ENCODE data around the gene FURIN. TPM values are rescaled to one million over a fixed set of nuclear protein-coding genes. Genes with fewer than 3 reads are reported as not detected.
"Not testable (repeated sequence)": the region's sequence is repeated elsewhere in the genome, so short reads cannot be mapped to it uniquely, and the experiment has no call there.

Gene FURIN
- total and polyA plus RNA-seq, 4 donors: 57.1 to 159 (median 92.1) TPM

DNA sequence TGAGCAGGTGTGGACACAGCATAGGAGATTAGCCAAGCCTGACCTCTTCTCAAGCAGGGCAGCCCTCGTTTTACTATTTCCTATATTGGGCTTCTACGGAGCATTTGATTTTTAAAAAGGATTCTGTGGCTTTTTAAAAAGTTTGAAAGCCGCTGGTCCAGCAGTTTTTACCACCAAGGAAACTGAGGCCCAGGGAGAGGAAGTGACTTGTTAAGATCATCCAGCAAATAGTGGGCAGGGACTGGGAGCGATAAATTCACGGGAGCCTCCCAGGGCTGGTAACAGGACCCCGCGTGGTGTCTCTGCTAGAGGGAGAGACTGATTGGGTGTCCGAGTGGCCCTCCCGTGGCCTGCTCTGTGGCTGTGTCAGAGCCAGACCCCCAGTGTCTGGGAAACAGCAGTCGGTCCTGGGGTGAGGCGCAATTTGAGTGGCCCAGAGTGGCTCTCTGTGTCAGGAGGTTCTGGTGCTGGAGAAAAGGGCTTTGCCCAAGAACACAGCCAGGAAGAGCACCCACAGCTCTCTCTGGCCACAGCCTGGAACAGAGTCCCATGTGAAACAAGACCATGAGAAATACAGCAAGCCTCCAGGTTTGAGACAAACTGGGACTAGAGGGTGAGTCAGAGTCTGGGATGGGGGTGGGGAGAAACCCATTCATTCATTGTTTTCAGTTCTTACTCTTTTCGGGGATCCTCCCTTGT lies 4.2 kb downstream of the FURIN start:
- Histone ChIP-seq H3K27me3 (ENCODE audit: control insufficient read depth in 3 of 3, insufficient read depth in 3 of 3, low read length in 2 of 3) (no peaks in the 10 kb centered on the region), H3K27ac (ENCODE audit: low read depth in 1 of 2, low read length in 1 of 2) (peak overlapping the region; percentile 97 to 99), H3K4me1 (ENCODE audit: control insufficient read depth in 5 of 5, insufficient read depth in 5 of 5, low read length in 5 of 5) (peaks cover 0 to 46% (median 27%) of the 10 kb centered on the region in 5 donors), H3K36me3 (ENCODE audit: control insufficient read depth in 4 of 4, insufficient read depth in 4 of 4, low read length in 4 of 4) (peaks cover 5 to 24% (median 9%) of the 10 kb centered on the region in 4 donors), H3K4me3 (peak overlapping the region; percentile 81), H3K9ac (ENCODE audit: insufficient read depth in 1 of 2, low read length in 2 of 2) (peak overlapping the region; percentile 56 to 76), H3K9me3 (ENCODE audit: control insufficient read depth in 4 of 4, insufficient read depth in 3 of 4, low read length in 3 of 4) (no peaks in the 10 kb centered on the region)
- 17 to 39% methylated on average over 12 of the region's 12 CpGs for WGBS, 2 donors
- no peak for TF ChIP-seq CTCF (IDR thresholded peaks at IDR 0.05; ENCODE audit: control extremely low read depth, extremely low read depth)
- DNase-seq (peak; percentile 10 to 38 (median 23)), ATAC-seq (ENCODE audit: insufficient read depth, low FRiP score) (no peak)

- Histone ChIP-seq H3K9me3 (ENCODE audit: control insufficient read depth in 4 of 4, insufficient read depth in 3 of 4, low read length in 3 of 4) (no peaks in the 10 kb centered on the region), H3K27ac (ENCODE audit: low read depth in 1 of 2, low read length in 1 of 2) (peak overlapping the region in 1 of 2 donors; percentile 43), H3K4me3 (no peak overlapping the region), H3K9ac (ENCODE audit: insufficient read depth in 1 of 2, low read length in 2 of 2) (no peak overlapping the region), H3K36me3 (ENCODE audit: control insufficient read depth in 4 of 4, insufficient read depth in 4 of 4, low read length in 4 of 4) (peaks cover 10 to 32% (median 14%) of the 10 kb centered on the region in 4 donors), H3K4me1 (ENCODE audit: control insufficient read depth in 5 of 5, insufficient read depth in 5 of 5, low read length in 5 of 5) (peaks cover 0 to 46% (median 22%) of the 10 kb centered on the region in 5 donors), H3K27me3 (ENCODE audit: control insufficient read depth in 3 of 3, insufficient read depth in 3 of 3, low read length in 2 of 3) (no peaks in the 10 kb centered on the region)
- no peak for TF ChIP-seq CTCF (IDR thresholded peaks at IDR 0.05; ENCODE audit: control extremely low read depth, extremely low read depth)
- WGBS, 2 donors: 63% methylated on average over 6 of the region's 6 CpGs
- DNase-seq (no peak), ATAC-seq (ENCODE audit: insufficient read depth, low FRiP score) (no peak)
These were observed 5.2 kb downstream of the FURIN start for GRCh38 chr15:90873488-90873997.

DNA sequence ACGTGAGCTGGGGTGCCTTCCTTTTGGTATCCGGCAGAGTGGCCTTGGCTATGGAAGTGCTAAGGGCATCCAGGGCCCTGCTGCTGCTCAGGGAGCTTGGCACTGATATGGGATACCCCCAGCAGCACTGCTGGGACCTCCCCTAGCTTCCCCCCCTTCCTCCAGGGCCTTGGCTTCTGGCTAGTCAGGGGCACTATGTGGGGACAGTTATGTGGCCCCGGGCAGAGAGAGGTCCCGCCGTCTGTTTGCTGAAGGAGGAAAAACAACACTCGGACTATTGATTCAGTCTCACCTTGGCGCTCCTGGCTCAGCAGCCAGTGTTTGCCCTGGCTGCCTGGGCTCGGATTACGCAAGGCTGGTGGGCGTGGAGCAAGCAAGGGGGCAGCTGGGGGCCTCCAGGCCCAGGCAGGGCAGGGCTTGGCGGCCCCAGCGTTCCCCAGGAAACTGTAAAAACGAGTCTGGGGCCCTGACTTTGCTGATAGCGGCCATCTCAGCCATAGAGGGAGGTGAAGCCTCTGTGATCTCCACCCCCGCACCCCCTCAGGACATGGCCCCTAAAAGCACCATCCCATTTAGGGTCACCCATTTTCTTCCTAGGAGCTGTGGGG lies 5.7 kb downstream of the FURIN start:
- 26 to 43% methylated on average over 15 of the region's 15 CpGs for WGBS, 2 donors
- peaks cover 0 to 44% (median 18%) of the 10 kb centered on the region in 5 donors for H3K4me1 ChIP-seq (ENCODE audit: control insufficient read depth in 5 of 5, insufficient read depth in 5 of 5, low read length in 5 of 5)
- no peaks in the 10 kb centered on the region for H3K27me3 ChIP-seq (ENCODE audit: control insufficient read depth in 3 of 3, insufficient read depth in 3 of 3, low read length in 2 of 3)
- no peak overlapping the region for H3K9ac ChIP-seq (ENCODE audit: insufficient read depth in 1 of 2, low read length in 2 of 2)
- no peaks in the 10 kb centered on the region for H3K9me3 ChIP-seq (ENCODE audit: control insufficient read depth in 4 of 4, insufficient read depth in 3 of 4, low read length in 3 of 4)
- no peak overlapping the region for H3K4me3 ChIP-seq
- peaks cover 10 to 36% (median 15%) of the 10 kb centered on the region in 4 donors for H3K36me3 ChIP-seq (ENCODE audit: control insufficient read depth in 4 of 4, insufficient read depth in 4 of 4, low read length in 4 of 4)
- ATAC-seq (ENCODE audit: insufficient read depth, low FRiP score): no peak
- TF ChIP-seq CTCF (IDR thresholded peaks at IDR 0.05; ENCODE audit: control extremely low read depth, extremely low read depth): no peak
- H3K27ac ChIP-seq (ENCODE audit: low read depth in 1 of 2, low read length in 1 of 2): peak overlapping the region in 1 of 2 donors; percentile 43
- peak; percentile 68 to 72 (median 69) for DNase-seq

DNA sequence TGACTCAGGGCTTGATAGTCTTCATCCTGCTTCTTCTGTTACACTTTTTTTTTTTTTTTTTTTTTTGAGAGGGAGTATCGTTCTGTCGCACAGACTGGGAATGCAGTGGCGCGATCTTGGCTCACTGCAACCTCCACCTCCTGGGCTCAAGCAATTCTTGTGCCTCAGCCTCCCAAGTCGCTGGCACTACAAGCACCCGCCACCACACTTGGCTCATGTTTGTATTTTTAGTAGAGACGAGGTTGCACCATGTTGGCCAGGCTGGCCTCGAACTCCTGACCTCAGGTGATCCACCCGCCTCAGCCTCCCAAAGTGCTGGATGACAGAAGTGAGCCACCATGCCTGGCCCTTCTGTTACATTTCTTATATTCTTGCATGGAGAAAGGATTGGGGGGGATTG lies 6.6 kb downstream of the FURIN start:
- H3K9ac ChIP-seq (ENCODE audit: insufficient read depth in 1 of 2, low read length in 2 of 2); DNase-seq; H3K4me3 ChIP-seq; H3K9me3 ChIP-seq (ENCODE audit: control insufficient read depth in 4 of 4, insufficient read depth in 3 of 4, low read length in 3 of 4); H3K27me3 ChIP-seq (ENCODE audit: control insufficient read depth in 3 of 3, insufficient read depth in 3 of 3, low read length in 2 of 3); ATAC-seq (ENCODE audit: insufficient read depth, low FRiP score); H3K27ac ChIP-seq (ENCODE audit: low read depth in 1 of 2, low read length in 1 of 2): not testable (repeated sequence)
- Histone ChIP-seq H3K36me3 (ENCODE audit: control insufficient read depth in 4 of 4, insufficient read depth in 4 of 4, low read length in 4 of 4) (peaks cover 10 to 45% (median 20%) of the 10 kb centered on the region in 4 donors), H3K4me1 (ENCODE audit: control insufficient read depth in 5 of 5, insufficient read depth in 5 of 5, low read length in 5 of 5) (peaks cover 0 to 36% (median 17%) of the 10 kb centered on the region in 5 donors)
- 88 to 95% methylated on average over 9 of the region's 9 CpGs for WGBS, 2 donors

All from lung (tissue), 12 donors.